ENCODE results near the gene GMPPB.

DNA sequence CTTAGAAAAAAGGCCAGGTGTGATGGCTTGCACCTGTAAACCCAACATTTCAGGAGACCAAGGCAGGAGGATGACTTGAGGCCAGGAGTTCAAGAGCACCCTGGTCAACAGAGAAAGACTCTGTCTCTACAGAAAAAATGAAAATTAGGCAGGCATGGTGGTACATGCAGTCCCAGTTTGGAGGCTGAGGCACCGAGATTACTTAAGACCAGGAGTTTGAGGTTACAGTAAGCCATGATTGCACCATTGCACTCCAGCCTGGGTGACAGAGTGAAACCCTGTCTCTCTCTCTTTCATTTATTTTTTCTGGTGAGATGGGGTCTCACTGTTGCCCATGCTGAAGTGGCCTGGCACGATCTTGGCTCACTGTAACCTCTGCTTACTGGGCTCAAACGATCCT is 37.9 kb upstream of the GMPPB start:
- TF ChIP-seq, protein P1, sequence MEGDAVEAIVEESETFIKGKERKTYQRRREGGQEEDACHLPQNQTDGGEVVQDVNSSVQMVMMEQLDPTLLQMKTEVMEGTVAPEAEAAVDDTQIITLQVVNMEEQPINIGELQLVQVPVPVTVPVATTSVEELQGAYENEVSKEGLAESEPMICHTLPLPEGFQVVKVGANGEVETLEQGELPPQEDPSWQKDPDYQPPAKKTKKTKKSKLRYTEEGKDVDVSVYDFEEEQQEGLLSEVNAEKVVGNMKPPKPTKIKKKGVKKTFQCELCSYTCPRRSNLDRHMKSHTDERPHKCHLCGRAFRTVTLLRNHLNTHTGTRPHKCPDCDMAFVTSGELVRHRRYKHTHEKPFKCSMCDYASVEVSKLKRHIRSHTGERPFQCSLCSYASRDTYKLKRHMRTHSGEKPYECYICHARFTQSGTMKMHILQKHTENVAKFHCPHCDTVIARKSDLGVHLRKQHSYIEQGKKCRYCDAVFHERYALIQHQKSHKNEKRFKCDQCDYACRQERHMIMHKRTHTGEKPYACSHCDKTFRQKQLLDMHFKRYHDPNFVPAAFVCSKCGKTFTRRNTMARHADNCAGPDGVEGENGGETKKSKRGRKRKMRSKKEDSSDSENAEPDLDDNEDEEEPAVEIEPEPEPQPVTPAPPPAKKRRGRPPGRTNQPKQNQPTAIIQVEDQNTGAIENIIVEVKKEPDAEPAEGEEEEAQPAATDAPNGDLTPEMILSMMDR (IDR thresholded peaks at IDR 0.05), result no peak
- TF ChIP-seq, protein P2, sequence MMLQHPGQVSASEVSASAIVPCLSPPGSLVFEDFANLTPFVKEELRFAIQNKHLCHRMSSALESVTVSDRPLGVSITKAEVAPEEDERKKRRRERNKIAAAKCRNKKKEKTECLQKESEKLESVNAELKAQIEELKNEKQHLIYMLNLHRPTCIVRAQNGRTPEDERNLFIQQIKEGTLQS (CRISPR knock-in tag; conservative IDR thresholded peaks at IDR 0.05), result no peak
- TF ChIP-seq ZBTB21 (CRISPR knock-in tag; IDR thresholded peaks at IDR 0.05; ENCODE audit: borderline replicate concordance), result no peak
- TF ChIP-seq ZNF423 (CRISPR knock-in tag; IDR thresholded peaks at IDR 0.05), result no peak
- TF ChIP-seq, protein P3, sequence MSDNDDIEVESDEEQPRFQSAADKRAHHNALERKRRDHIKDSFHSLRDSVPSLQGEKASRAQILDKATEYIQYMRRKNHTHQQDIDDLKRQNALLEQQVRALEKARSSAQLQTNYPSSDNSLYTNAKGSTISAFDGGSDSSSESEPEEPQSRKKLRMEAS (CRISPR knock-in tag; IDR thresholded peaks at IDR 0.05), result no peak
- TF ChIP-seq ZNF671 (CRISPR knock-in tag; IDR thresholded peaks at IDR 0.05), result no peak
- no peak for TF ChIP-seq ZNF263 (CRISPR knock-in tag; IDR thresholded peaks at IDR 0.05; ENCODE audit: low read depth)
- no peak for TF ChIP-seq ATF1 (CRISPR knock-in tag; IDR thresholded peaks at IDR 0.05)
- TF ChIP-seq NR3C1 (CRISPR knock-in tag; conservative IDR thresholded peaks at IDR 0.05; ENCODE audit: low read depth), result no peak
- TF ChIP-seq RELA (CRISPR knock-in tag; IDR thresholded peaks at IDR 0.05; ENCODE audit: borderline replicate concordance), result no peak
- TF ChIP-seq, protein P4, sequence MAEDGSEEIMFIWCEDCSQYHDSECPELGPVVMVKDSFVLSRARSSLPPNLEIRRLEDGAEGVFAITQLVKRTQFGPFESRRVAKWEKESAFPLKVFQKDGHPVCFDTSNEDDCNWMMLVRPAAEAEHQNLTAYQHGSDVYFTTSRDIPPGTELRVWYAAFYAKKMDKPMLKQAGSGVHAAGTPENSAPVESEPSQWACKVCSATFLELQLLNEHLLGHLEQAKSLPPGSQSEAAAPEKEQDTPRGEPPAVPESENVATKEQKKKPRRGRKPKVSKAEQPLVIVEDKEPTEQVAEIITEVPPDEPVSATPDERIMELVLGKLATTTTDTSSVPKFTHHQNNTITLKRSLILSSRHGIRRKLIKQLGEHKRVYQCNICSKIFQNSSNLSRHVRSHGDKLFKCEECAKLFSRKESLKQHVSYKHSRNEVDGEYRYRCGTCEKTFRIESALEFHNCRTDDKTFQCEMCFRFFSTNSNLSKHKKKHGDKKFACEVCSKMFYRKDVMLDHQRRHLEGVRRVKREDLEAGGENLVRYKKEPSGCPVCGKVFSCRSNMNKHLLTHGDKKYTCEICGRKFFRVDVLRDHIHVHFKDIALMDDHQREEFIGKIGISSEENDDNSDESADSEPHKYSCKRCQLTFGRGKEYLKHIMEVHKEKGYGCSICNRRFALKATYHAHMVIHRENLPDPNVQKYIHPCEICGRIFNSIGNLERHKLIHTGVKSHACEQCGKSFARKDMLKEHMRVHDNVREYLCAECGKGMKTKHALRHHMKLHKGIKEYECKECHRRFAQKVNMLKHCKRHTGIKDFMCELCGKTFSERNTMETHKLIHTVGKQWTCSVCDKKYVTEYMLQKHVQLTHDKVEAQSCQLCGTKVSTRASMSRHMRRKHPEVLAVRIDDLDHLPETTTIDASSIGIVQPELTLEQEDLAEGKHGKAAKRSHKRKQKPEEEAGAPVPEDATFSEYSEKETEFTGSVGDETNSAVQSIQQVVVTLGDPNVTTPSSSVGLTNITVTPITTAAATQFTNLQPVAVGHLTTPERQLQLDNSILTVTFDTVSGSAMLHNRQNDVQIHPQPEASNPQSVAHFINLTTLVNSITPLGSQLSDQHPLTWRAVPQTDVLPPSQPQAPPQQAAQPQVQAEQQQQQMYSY (CRISPR knock-in tag; IDR thresholded peaks at IDR 0.05), result no peak

Measured in WTC11 (cell line).